Trophoblast cell (in vitro differentiated cells and primary cell): ENCODE data around the gene KRT14.

Experiments
- DNase-seq, 2 donors: peaks; one replicate each; pipeline ENCODE4 v3.0.0-alpha.2; 2016
- H2AFZ ChIP-seq: 2 replicates; pipeline ENCODE4 v1.6.1; 2013; ENCODE audit warnings: low read length, moderate library complexity, mild to moderate bottlenecking; ENCODE audit not compliant: insufficient read depth, poor library complexity
- H2AK5ac ChIP-seq: 2 replicates; pipeline ENCODE4 v1.6.1; 2013; ENCODE audit warnings: mild to moderate bottlenecking, low read length
- H2BK120ac ChIP-seq: 2 replicates; pipeline ENCODE4 v1.6.1; 2013; ENCODE audit warnings: low read length, mild to moderate bottlenecking, moderate library complexity; ENCODE audit not compliant: insufficient read depth, poor library complexity
- H2BK12ac ChIP-seq: 2 replicates; pipeline ENCODE4 v1.6.1; 2013; ENCODE audit warnings: mild to moderate bottlenecking, low read length, moderate library complexity
- H2BK5ac ChIP-seq: 2 replicates; pipeline ENCODE4 v1.6.1; 2013; ENCODE audit warnings: low read length, low read depth, moderate library complexity, mild to moderate bottlenecking; ENCODE audit not compliant: poor library complexity
- H3K14ac ChIP-seq: 2 replicates; pipeline ENCODE4 v1.6.1; 2013; ENCODE audit warnings: mild to moderate bottlenecking, low read length
- H3K18ac ChIP-seq: 2 replicates; pipeline ENCODE4 v1.6.1; 2013; ENCODE audit warnings: mild to moderate bottlenecking, low read length
- H3K23ac ChIP-seq: 2 replicates; pipeline ENCODE4 v1.6.1; 2013; ENCODE audit warnings: low read length
- H3K27ac ChIP-seq: 2 replicates; pipeline ENCODE4 v1.5.1; 2013; ENCODE audit warnings: low read depth, mild to moderate bottlenecking, inconsistent platforms, low read length, moderate library complexity
- H3K27me3 ChIP-seq: 2 replicates; pipeline ENCODE4 v1.6.1; 2013; ENCODE audit warnings: inconsistent platforms, mild to moderate bottlenecking, low read length, moderate library complexity; ENCODE audit not compliant: insufficient read depth
- H3K36me3 ChIP-seq, 2 experiments: 1 replicate in 1 of 2; 2 replicates in 1 of 2; pipeline ENCODE4 v1.6.1; 2013; ENCODE audit warnings: low read length in 2 of 2, mild to moderate bottlenecking in 2 of 2, moderate library complexity in 1 of 2; ENCODE audit not compliant: insufficient read depth in 2 of 2, control insufficient read depth in 1 of 2
- H3K4ac ChIP-seq: 2 replicates; pipeline ENCODE4 v1.6.1; 2013; ENCODE audit warnings: low read depth, mild to moderate bottlenecking, low read length, moderate library complexity
- H3K4me1 ChIP-seq, 2 experiments: 1 replicate in 1 of 2; 2 replicates in 1 of 2; pipeline ENCODE4 v1.6.1; 2013; ENCODE audit warnings: low read length in 2 of 2, mild to moderate bottlenecking in 2 of 2, moderate library complexity in 1 of 2; ENCODE audit not compliant: insufficient read depth in 2 of 2, control insufficient read depth in 1 of 2
- H3K4me2 ChIP-seq: 2 replicates; pipeline ENCODE4 v1.6.1; 2013; ENCODE audit warnings: inconsistent platforms, mild to moderate bottlenecking, low read length, moderate library complexity
- H3K4me3 ChIP-seq: 2 replicates; pipeline ENCODE4 v1.5.1; 2013; ENCODE audit warnings: mild to moderate bottlenecking, low read depth, low read length, inconsistent platforms
- H3K79me1 ChIP-seq: one replicate; pipeline ENCODE4 v1.6.1; 2013; ENCODE audit warnings: low read length
- H3K79me2 ChIP-seq: 2 replicates; pipeline ENCODE4 v1.6.1; 2013; ENCODE audit warnings: low read length, mild to moderate bottlenecking; ENCODE audit not compliant: control insufficient read depth, insufficient read depth, poor library complexity
- H3K9ac ChIP-seq: 2 replicates; pipeline ENCODE4 v1.6.1; 2013; ENCODE audit warnings: mild to moderate bottlenecking, low read length
- H3K9me3 ChIP-seq: 2 replicates; pipeline ENCODE4 v1.6.1; 2013; ENCODE audit warnings: low read depth, mild to moderate bottlenecking, control low read depth, inconsistent platforms, low read length; ENCODE audit not compliant: insufficient read depth
- H4K12ac ChIP-seq: 2 replicates; pipeline ENCODE4 v1.6.1; 2013; ENCODE audit warnings: low read depth, mild to moderate bottlenecking, low read length, moderate library complexity
- H4K8ac ChIP-seq: 2 replicates; pipeline ENCODE4 v1.6.1; 2013; ENCODE audit warnings: low read depth, mild to moderate bottlenecking, low read length, moderate library complexity
- H4K91ac ChIP-seq: one replicate; pipeline ENCODE4 v1.6.1; 2013; ENCODE audit warnings: low read depth, mild to moderate bottlenecking, low read length, moderate library complexity
- whole genome bisulfite sequencing: extraction: QIAGEN DNeasy Blood & Tissue Kit; methylation state at CpG from one replicate; pipeline ENCODE4 v1.1.7; 2013; ENCODE audit warnings: missing lambda C conversion rate; ENCODE audit not compliant: insufficient read length, insufficient coverage; ENCODE audit errors: extremely low coverage; 5-methylcytosine and 5-hydroxymethylcytosine counted together

KRT14 gene

DNA sequence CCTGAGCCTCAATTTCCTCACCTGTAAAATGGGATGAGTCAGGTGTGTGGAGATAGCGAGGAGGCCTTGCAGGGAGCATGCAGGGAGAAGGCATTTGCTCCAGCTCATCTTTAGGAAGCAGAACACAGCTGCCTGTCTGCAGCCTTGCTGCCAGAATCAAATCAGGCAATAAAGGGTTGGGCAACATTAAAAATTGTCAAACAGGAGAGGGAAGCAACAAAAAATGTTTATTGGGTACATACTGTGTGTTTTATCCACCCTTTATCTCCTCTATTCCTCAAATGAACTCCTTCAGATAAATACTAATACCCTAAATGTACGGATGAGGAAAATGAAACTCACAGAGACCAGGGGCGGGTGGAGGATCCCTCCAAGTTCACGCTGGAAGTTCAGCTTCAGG, 13.6 kb upstream of the KRT14 start:
- no peak for DNase-seq
- H2BK5ac ChIP-seq = no peak overlapping the region
- H3K4me3 ChIP-seq = no peak overlapping the region
- peak overlapping the region; percentile 33 for H3K9ac ChIP-seq
- H3K9me3 ChIP-seq = peaks cover 3% of the 10 kb centered on the region
- H3K23ac ChIP-seq = no peak overlapping the region
- no CpG with 5 or more reads among the region's 4 CpGs for WGBS
- H4K12ac ChIP-seq = no peak overlapping the region
- H2BK120ac ChIP-seq = no peak overlapping the region
- H4K91ac ChIP-seq = no peak overlapping the region
- no peak overlapping the region for H3K4ac ChIP-seq
- H3K27ac ChIP-seq = no peak overlapping the region
- H2AK5ac ChIP-seq = no peak overlapping the region
- no peak overlapping the region for H3K18ac ChIP-seq
- no peaks in the 10 kb centered on the region for H3K27me3 ChIP-seq
- no peaks in the 10 kb centered on the region for H3K4me1 ChIP-seq
- no peak overlapping the region for H2BK12ac ChIP-seq
- no peak overlapping the region for H3K4me2 ChIP-seq
- no peaks in the 10 kb centered on the region for H3K79me2 ChIP-seq
- no peak overlapping the region for H4K8ac ChIP-seq
- H3K14ac ChIP-seq = no peak overlapping the region
- H3K36me3 ChIP-seq = no peaks in the 10 kb centered on the region
- no peak overlapping the region for H2AFZ ChIP-seq
- H3K79me1 ChIP-seq = no peaks in the 10 kb centered on the region

DNA sequence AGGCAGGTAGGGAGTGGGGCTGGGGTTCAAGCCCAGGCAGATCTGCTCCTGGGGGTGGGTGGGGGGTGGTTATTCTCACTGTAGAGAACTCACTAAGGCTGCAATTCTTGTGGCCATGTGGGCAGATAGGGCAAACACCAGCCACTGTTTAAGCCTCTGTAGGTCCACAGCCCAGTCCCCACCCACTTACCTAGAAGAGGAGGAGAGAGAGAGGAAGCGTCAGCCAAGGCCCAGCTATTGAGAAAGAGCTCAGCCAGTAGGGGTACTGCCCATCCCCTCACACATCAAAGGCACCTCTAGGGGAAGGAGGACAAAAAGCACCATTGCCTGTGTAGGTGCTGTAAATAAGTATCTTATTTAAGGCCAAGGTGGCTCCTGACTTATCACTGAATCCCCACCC, 13.0 kb upstream of the KRT14 start:
- Histone ChIP-seq H2BK5ac (no peak overlapping the region), H3K4me2 (no peak overlapping the region)

DNA sequence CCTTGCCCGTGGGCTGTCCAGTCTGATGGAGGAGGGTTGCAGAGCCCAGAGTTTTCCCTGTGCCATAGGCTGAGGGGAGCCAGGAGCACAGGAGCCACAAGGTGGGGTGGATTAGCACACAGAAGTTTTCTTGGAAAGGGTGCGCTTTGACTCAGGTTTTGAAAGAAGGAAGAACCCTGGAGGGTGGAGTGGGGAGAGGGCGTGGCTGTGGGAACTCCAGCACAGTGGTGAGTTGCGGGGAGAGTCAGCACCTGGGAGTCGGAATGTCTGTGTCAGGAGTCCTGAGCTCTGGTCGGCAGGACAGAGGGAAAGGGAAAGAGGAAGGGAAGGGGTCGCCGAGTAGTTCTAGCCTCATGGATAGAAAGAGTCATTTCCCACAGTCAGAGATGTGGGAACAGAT, 8.9 kb upstream of the KRT14 start:
- H3K79me2 ChIP-seq = no peaks in the 10 kb centered on the region
- H2AFZ ChIP-seq = no peak overlapping the region
- no peak overlapping the region for H4K12ac ChIP-seq
- H3K4ac ChIP-seq = no peak overlapping the region
- H2BK120ac ChIP-seq = no peak overlapping the region
- no peak overlapping the region for H2BK5ac ChIP-seq
- no peak overlapping the region for H3K4me2 ChIP-seq
- H3K4me3 ChIP-seq = no peak overlapping the region
- H2AK5ac ChIP-seq = no peak overlapping the region
- H3K18ac ChIP-seq = no peak overlapping the region
- H2BK12ac ChIP-seq = no peak overlapping the region
- H3K79me1 ChIP-seq = no peaks in the 10 kb centered on the region
- peaks cover 3% of the 10 kb centered on the region for H3K9me3 ChIP-seq
- H3K14ac ChIP-seq = no peak overlapping the region
- no peak overlapping the region for H3K27ac ChIP-seq
- no peak overlapping the region for H3K9ac ChIP-seq
- H4K8ac ChIP-seq = no peak overlapping the region
- H3K27me3 ChIP-seq = no peaks in the 10 kb centered on the region
- peaks cover 0 to 2% of the 10 kb centered on the region in 2 experiments for H3K4me1 ChIP-seq
- no peak for DNase-seq
- no peak overlapping the region for H4K91ac ChIP-seq
- no CpG with 5 or more reads among the region's 8 CpGs for WGBS
- no peak overlapping the region for H3K23ac ChIP-seq
- H3K36me3 ChIP-seq = no peaks in the 10 kb centered on the region

More for the DNA sequence above, 13.0 kb upstream of the KRT14 start:
- no peaks in the 10 kb centered on the region for H3K79me2 ChIP-seq
- H3K4me1 ChIP-seq = no peaks in the 10 kb centered on the region
- H2BK120ac ChIP-seq = no peak overlapping the region
- H4K12ac ChIP-seq = no peak overlapping the region
- H3K27me3 ChIP-seq = no peaks in the 10 kb centered on the region
- H3K14ac ChIP-seq = no peak overlapping the region
- no peak overlapping the region for H3K4ac ChIP-seq
- H4K91ac ChIP-seq = no peak overlapping the region
- no peak overlapping the region for H3K9ac ChIP-seq
- no CpG with 5 or more reads among the region's 1 CpG for WGBS
- no peak overlapping the region for H2BK12ac ChIP-seq
- H3K4me3 ChIP-seq = no peak overlapping the region
- no peaks in the 10 kb centered on the region for H3K36me3 ChIP-seq
- no peaks in the 10 kb centered on the region for H3K79me1 ChIP-seq
- peaks cover 3% of the 10 kb centered on the region for H3K9me3 ChIP-seq
- no peak for DNase-seq
- no peak overlapping the region for H2AFZ ChIP-seq
- H3K27ac ChIP-seq = no peak overlapping the region
- no peak overlapping the region for H2AK5ac ChIP-seq
- H3K18ac ChIP-seq = no peak overlapping the region
- no peak overlapping the region for H3K23ac ChIP-seq
- H4K8ac ChIP-seq = no peak overlapping the region

DNA sequence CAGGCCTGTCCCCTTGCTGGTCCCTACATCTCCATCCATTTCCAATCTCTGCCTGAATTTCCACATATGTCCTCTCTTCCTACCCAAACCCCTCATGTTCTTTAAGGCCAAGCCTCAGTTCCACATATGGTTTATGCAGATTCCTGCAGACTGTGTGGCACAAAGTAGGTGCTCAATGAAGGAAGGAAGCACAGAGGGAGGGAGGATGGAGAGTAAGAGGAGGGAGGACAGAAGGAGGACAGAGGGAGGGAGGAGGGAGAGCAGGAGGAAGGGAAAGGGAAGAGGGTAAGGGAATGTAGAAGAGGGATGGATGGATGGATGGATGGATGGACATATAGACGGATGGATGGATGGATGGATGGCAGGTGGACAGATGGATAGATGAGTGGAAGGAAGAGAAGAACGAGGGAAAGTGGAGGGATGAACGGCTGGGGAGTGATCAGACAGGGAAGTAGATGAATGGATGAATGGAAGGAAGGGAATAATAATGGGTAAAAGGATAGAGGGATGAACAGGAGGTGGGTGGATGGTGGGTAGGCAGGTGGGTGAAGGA, 7.7 kb upstream of the KRT14 start:
- Histone ChIP-seq H3K27ac (no peak overlapping the region), H3K79me1 (no peaks in the 10 kb centered on the region), H2AK5ac (no peak overlapping the region), H3K79me2 (no peaks in the 10 kb centered on the region), H3K4me2 (no peak overlapping the region), H3K14ac (no peak overlapping the region), H3K36me3 (no peaks in the 10 kb centered on the region), H2BK120ac (no peak overlapping the region), H3K23ac (no peak overlapping the region), H3K4me1 (peaks cover 0 to 2% of the 10 kb centered on the region in 2 experiments), H3K9me3 (peaks cover 3% of the 10 kb centered on the region), H3K27me3 (no peaks in the 10 kb centered on the region), H4K91ac (no peak overlapping the region), H3K4me3 (no peak overlapping the region), H4K12ac (no peak overlapping the region), H2BK12ac (no peak overlapping the region), H2BK5ac (no peak overlapping the region), H2AFZ (no peak overlapping the region), H3K4ac (no peak overlapping the region), H3K18ac (no peak overlapping the region), H3K9ac (no peak overlapping the region), H4K8ac (no peak overlapping the region)
- WGBS = 100% methylated on average over 2 of the region's 3 CpGs
- DNase-seq = no peak
